ENCODE measurements around the gene FBN2. TPM values are rescaled to one million over a fixed set of nuclear protein-coding genes. Genes with fewer than 3 reads are reported as not detected.

FBN2 gene
- total RNA-seq, 4 donors from 2014 or later = 0.24 to 1.3 (median 0.89) TPM

GRCh38 chr5:128345247-128345646, 192.8 kb downstream of the FBN2 start:
- Histone ChIP-seq H3K4me3 (no peak overlapping the region), H3K36me3 (no peaks in the 10 kb centered on the region), H3K4me1 (no peaks in the 10 kb centered on the region), H3K9me3 (no peaks in the 10 kb centered on the region), H3K27ac (no peak overlapping the region), H3K27me3 (no peaks in the 10 kb centered on the region)
- no peak for DNase-seq (ENCODE audit: low spot score in 2 of 2)
- TF ChIP-seq EP300 (IDR thresholded peaks at IDR 0.05) = no peak
- no peak for TF ChIP-seq POLR2AphosphoS5 (IDR thresholded peaks at IDR 0.05)
- TF ChIP-seq CTCF (IDR thresholded peaks at IDR 0.05) = no peak
- no peak for TF ChIP-seq POLR2A (IDR thresholded peaks at IDR 0.05)
- 95% methylated on average over 16 of the region's 16 CpGs for WGBS

- WGBS = 78% methylated on average over 4 of the region's 4 CpGs
- DNase-seq (ENCODE audit: low spot score in 2 of 2) = no peak
- TF ChIP-seq CTCF (IDR thresholded peaks at IDR 0.05) (no peak), POLR2A (IDR thresholded peaks at IDR 0.05) (no peak), EP300 (IDR thresholded peaks at IDR 0.05) (no peak), POLR2AphosphoS5 (IDR thresholded peaks at IDR 0.05) (no peak)
- Histone ChIP-seq H3K27ac (no peak overlapping the region), H3K4me1 (no peaks in the 10 kb centered on the region), H3K4me3 (no peak overlapping the region), H3K9me3 (no peaks in the 10 kb centered on the region), H3K27me3 (no peaks in the 10 kb centered on the region), H3K36me3 (no peaks in the 10 kb centered on the region)
These were observed 194.9 kb downstream of the FBN2 start for GRCh38 chr5:128343168-128343567.

- H3K4me1 ChIP-seq = no peaks in the 10 kb centered on the region
- no peaks in the 10 kb centered on the region for H3K36me3 ChIP-seq
- no peak for DNase-seq (ENCODE audit: low spot score in 2 of 2)
- no peak overlapping the region for H3K27ac ChIP-seq
- TF ChIP-seq EP300 (IDR thresholded peaks at IDR 0.05) (no peak), POLR2AphosphoS5 (IDR thresholded peaks at IDR 0.05) (no peak), POLR2A (IDR thresholded peaks at IDR 0.05) (no peak), CTCF (IDR thresholded peaks at IDR 0.05) (no peak)
- H3K4me3 ChIP-seq = no peak overlapping the region
- no peaks in the 10 kb centered on the region for H3K9me3 ChIP-seq
- no peaks in the 10 kb centered on the region for H3K27me3 ChIP-seq
- WGBS = 63% methylated on average over 3 of the region's 3 CpGs
These were observed 197.0 kb downstream of the FBN2 start for GRCh38 chr5:128341056-128341455.

- no peaks in the 10 kb centered on the region for H3K9me3 ChIP-seq
- H3K36me3 ChIP-seq = no peaks in the 10 kb centered on the region
- 83% methylated on average over 2 of the region's 2 CpGs for WGBS
- H3K4me3 ChIP-seq = no peak overlapping the region
- H3K4me1 ChIP-seq = no peaks in the 10 kb centered on the region
- no peaks in the 10 kb centered on the region for H3K27me3 ChIP-seq
- DNase-seq (ENCODE audit: low spot score in 2 of 2) = no peak
- no peak overlapping the region for H3K27ac ChIP-seq
- TF ChIP-seq EP300 (IDR thresholded peaks at IDR 0.05) (no peak), POLR2A (IDR thresholded peaks at IDR 0.05) (no peak), CTCF (IDR thresholded peaks at IDR 0.05) (no peak), POLR2AphosphoS5 (IDR thresholded peaks at IDR 0.05) (no peak)
These were observed 197.4 kb downstream of the FBN2 start for GRCh38 chr5:128340648-128341047.

- H3K27me3 ChIP-seq = no peaks in the 10 kb centered on the region
- 95% methylated on average over 3 of the region's 3 CpGs for WGBS
- no peak for TF ChIP-seq EP300 (IDR thresholded peaks at IDR 0.05)
- TF ChIP-seq CTCF (IDR thresholded peaks at IDR 0.05) = no peak
- no peak for TF ChIP-seq POLR2AphosphoS5 (IDR thresholded peaks at IDR 0.05)
- TF ChIP-seq POLR2A (IDR thresholded peaks at IDR 0.05) = no peak
- no peaks in the 10 kb centered on the region for H3K9me3 ChIP-seq
- H3K4me3 ChIP-seq = no peak overlapping the region
- no peak overlapping the region for H3K27ac ChIP-seq
- no peaks in the 10 kb centered on the region for H3K36me3 ChIP-seq
- H3K4me1 ChIP-seq = no peaks in the 10 kb centered on the region
- no peak for DNase-seq (ENCODE audit: low spot score in 2 of 2)
These were observed 198.5 kb downstream of the FBN2 start for GRCh38 chr5:128339585-128339984.
